Heart right ventricle (tissue), 16 donors: Measurements from ENCODE around the gene ALB. TPM values are rescaled to one million over a fixed set of nuclear protein-coding genes. Genes with fewer than 3 reads are reported as not detected.

Experiments
- ATAC-seq, 8 donors: fragments of 200-7000 bp; cut with Tn5 transposase; one replicate each; pipeline ENCODE4 v1.9.1; 2020; ENCODE audit warnings: mild to moderate bottlenecking in 8 of 8, moderate library complexity in 8 of 8, moderate number of reproducible peaks in 1 of 8
- DNase-seq, 2 donors: peaks; one replicate each; pipeline ENCODE4 v3.0.0-alpha.2; 2020
- H3K27ac ChIP-seq, 10 donors: fragments of 200-600 bp; sonication (generic) in 2 of 10; one replicate each; pipeline versions ENCODE4 v1.5.0 to v1.8.0; 2020 to 2022; ENCODE audit warnings: mild to moderate bottlenecking in 3 of 10
- H3K27me3 ChIP-seq, 7 donors: fragments of 200-600 bp; one replicate each; pipeline ENCODE4 v1.8.0; 2021 to 2022; ENCODE audit warnings: mild to moderate bottlenecking in 2 of 7
- H3K36me3 ChIP-seq, 9 donors: fragments of 200-600 bp; sonication (generic) in 1 of 9; one replicate each; pipeline versions ENCODE4 v1.5.0 to v1.8.0; 2020 to 2022; ENCODE audit warnings: mild to moderate bottlenecking in 2 of 9
- H3K4me1 ChIP-seq, 9 donors: fragments of 200-600 bp; sonication (generic) in 1 of 9; one replicate each; pipeline versions ENCODE4 v1.5.0 to v1.8.0; 2020 to 2022; ENCODE audit warnings: mild to moderate bottlenecking in 4 of 9
- H3K4me3 ChIP-seq, 10 donors: fragments of 200-600 bp; sonication (generic) in 2 of 10; one replicate each; pipeline versions ENCODE4 v1.5.0 to v1.8.0; 2020 to 2022; ENCODE audit warnings: mild to moderate bottlenecking in 7 of 10, moderate library complexity in 2 of 10
- H3K9me3 ChIP-seq, 11 donors: fragments of 200-600 bp in 10 of 11; sonication (generic) in 2 of 11; one replicate each; pipeline versions ENCODE4 v1.5.0 to v1.8.0; 2013 to 2022; ENCODE audit warnings: mild to moderate bottlenecking in 2 of 11, control low read depth in 1 of 11, moderate library complexity in 1 of 11
- CTCF ChIP-seq, 9 donors: fragments of 200-600 bp; sonication (generic) in 2 of 9; IDR thresholded peaks; one replicate each; pipeline versions ENCODE4 v1.5.0 to v1.8.0; 2021 to 2022; ENCODE audit warnings: antibody characterized with exemption in 9 of 9, mild to moderate bottlenecking in 5 of 9, moderate library complexity in 1 of 9
- WGBS, 2 donors: extraction: QIAGEN DNeasy Blood & Tissue Kit; methylation state at CpG; one replicate each; pipeline ENCODE4 v1.1.7; 2013; ENCODE audit warnings: inconsistent platforms in 1 of 2; 5-methylcytosine and 5-hydroxymethylcytosine counted together
- intact Hi-C, 10 donors: fragments of 100-400 bp; cut with DNase I; formaldehyde crosslinking; loops; one replicate each; pipeline versions ENCODE4 v1.11.1 to v1.14.2; 2022
- polyA plus RNA-seq, 2 donors: library from polyadenylated mRNA; stranded (reverse); fragments of 200-250 nt; gene quantifications; one replicate each; pipeline ENCODE4 v1.2.3, GENCODE V29; 2013
- total RNA-seq, 10 donors: library from RNA; stranded (reverse); fragmentation: NEBNext Ultra II Directional in 3 of 10; extraction: Animal tissue kit (Norgen Biotek cat#: 25700) in 3 of 10; gene quantifications; one replicate each; pipeline versions ENCODE4 v1.2.1 to v1.2.4, GENCODE V29; 2021 to 2023
- donor health status: Arrhythmogenic right ventricular cardiomyopathy.
- donor health status: ischemic (EF 13 %, LVEDD 7.1; RV severe dilation, severe dysfunction).
- donor health status: healthy with polysubstance abuse.
- donor health status: DM: no; HTN: yes; CAD: no.
- donor health status: DM: no; HTN: no; CAD: no.
- donor health status: ischemic (EF 25% LVEDD 6.9; RV normal size, moderate dysfunction).
- donor health status: ischemic (EF 25% LVEDD 5.7; RV mildly dilated, moderate dysfunction).
- donor health status: healthy.
- donor health status: DM: yes; HTN: yes; CAD: no.
- donor health status: Ischemic cardiomyopathy.
- donor health status: ischemic (EF 35%, LVEDD 5.7; RV mildly dilated, moderate dysfunction).
- donor health status: nonischemic (EF 11% LVEDD 7.7; RV severe dilation, severe dysfunction).
- donor health status: DM: yes; HTN: yes; CAD: no.
- donor health status: PGD.
- donor health status: ischemic (EF 29% LVEDD 5.4; RV normal size, mild dysfunction).
- donor health status: nonischemic (EF 23%, LVEDD 6.1; RV moderate dilation, normal function).

Gene ALB
- total and polyA plus RNA-seq, 12 donors, result 0.06 to 2.4 (median 0.53) TPM; not detected in 7

GRCh38 chr4:73448448-73449203 lies 44.5 kb downstream of the ALB start:
- ATAC-seq (no peak), DNase-seq (no peak)
- Histone ChIP-seq H3K36me3 (no peaks in the 10 kb centered on the region), H3K4me1 (no peaks in the 10 kb centered on the region), H3K9me3 (no peaks in the 10 kb centered on the region), H3K27ac (no peak overlapping the region), H3K4me3 (no peak overlapping the region), H3K27me3 (peaks cover 0 to 21% (median 3%) of the 10 kb centered on the region in 7 donors)
- TF ChIP-seq CTCF (IDR thresholded peaks at IDR 0.05), result no peak
- intact Hi-C loops, result no loop called here
- 90 to 91% methylated on average over 4 of the region's 4 CpGs for WGBS, 2 donors

GRCh38 chr4:73450398-73451004 lies 46.4 kb downstream of the ALB start:
- DNase-seq (peak in 1 of 2 donors; percentile 29), ATAC-seq (peak in 2 of 8 donors; percentile 42 to 83)
- intact Hi-C loops, result loop anchor here in 1 of 10 donors (10.0 kb wide), 1 partner anchor 354 kb away; no protein-coding TSS in a partner anchor
- WGBS, 2 donors, result 55 to 60% methylated on average over 9 of the region's 9 CpGs
- Histone ChIP-seq H3K4me3 (no peak overlapping the region), H3K27me3 (peaks cover 0 to 15% (median 3%) of the 10 kb centered on the region in 7 donors), H3K27ac (peak overlapping the region in 2 of 10 donors; percentile 24 to 36), H3K4me1 (no peaks in the 10 kb centered on the region), H3K9me3 (no peaks in the 10 kb centered on the region), H3K36me3 (no peaks in the 10 kb centered on the region)
- no peak for TF ChIP-seq CTCF (IDR thresholded peaks at IDR 0.05)

GRCh38 chr4:73451404-73451803 lies 47.3 kb downstream of the ALB start:
- Histone ChIP-seq H3K27me3 (peaks cover 0 to 6% (median 0%) of the 10 kb centered on the region in 7 donors), H3K4me3 (no peak overlapping the region), H3K4me1 (no peaks in the 10 kb centered on the region), H3K27ac (no peak overlapping the region), H3K36me3 (no peaks in the 10 kb centered on the region), H3K9me3 (no peaks in the 10 kb centered on the region)
- ATAC-seq (no peak), DNase-seq (no peak)
- no peak for TF ChIP-seq CTCF (IDR thresholded peaks at IDR 0.05)
- intact Hi-C loops, result loop anchor here in 1 of 10 donors (10.0 kb wide), 1 partner anchor 353 kb away; no protein-coding TSS in a partner anchor
- 44 to 54% methylated on average over 3 of the region's 3 CpGs for WGBS, 2 donors

- Histone ChIP-seq H3K9me3 (no peaks in the 10 kb centered on the region), H3K4me1 (no peaks in the 10 kb centered on the region), H3K27ac (no peak overlapping the region), H3K27me3 (peaks cover 0 to 6% (median 0%) of the 10 kb centered on the region in 7 donors), H3K36me3 (no peaks in the 10 kb centered on the region), H3K4me3 (no peak overlapping the region)
- intact Hi-C loops, result loop anchor here in 1 of 10 donors (10.0 kb wide), 1 partner anchor 353 kb away; no protein-coding TSS in a partner anchor
- no peak for TF ChIP-seq CTCF (IDR thresholded peaks at IDR 0.05)
- no peak for DNase-seq
- 82 to 83% methylated on average over 4 of the region's 4 CpGs for WGBS, 2 donors
- ATAC-seq, result peak in 1 of 8 donors; percentile 42
These were observed 48.1 kb downstream of the ALB start for GRCh38 chr4:73451981-73452747.
